ENCODE results near the gene RBM26. TPM values are rescaled to one million over a fixed set of nuclear protein-coding genes. Genes with fewer than 3 reads are reported as not detected.

The RBM26 gene
- total RNA-seq, 2 donors from 2014 or later: 28.1 to 28.3 TPM

- Histone ChIP-seq H3K27me3 (no peaks in the 10 kb centered on the region), H3K4me1 (no peaks in the 10 kb centered on the region), H3K36me3 (no peaks in the 10 kb centered on the region), H3K9ac (ENCODE audit: low read depth in 2 of 2, low read length in 2 of 2) (no peak overlapping the region), H3K4me3 (no peak overlapping the region), H3K9me3 (no peaks in the 10 kb centered on the region), H3K27ac (no peak overlapping the region)
- TF ChIP-seq, protein P1, sequence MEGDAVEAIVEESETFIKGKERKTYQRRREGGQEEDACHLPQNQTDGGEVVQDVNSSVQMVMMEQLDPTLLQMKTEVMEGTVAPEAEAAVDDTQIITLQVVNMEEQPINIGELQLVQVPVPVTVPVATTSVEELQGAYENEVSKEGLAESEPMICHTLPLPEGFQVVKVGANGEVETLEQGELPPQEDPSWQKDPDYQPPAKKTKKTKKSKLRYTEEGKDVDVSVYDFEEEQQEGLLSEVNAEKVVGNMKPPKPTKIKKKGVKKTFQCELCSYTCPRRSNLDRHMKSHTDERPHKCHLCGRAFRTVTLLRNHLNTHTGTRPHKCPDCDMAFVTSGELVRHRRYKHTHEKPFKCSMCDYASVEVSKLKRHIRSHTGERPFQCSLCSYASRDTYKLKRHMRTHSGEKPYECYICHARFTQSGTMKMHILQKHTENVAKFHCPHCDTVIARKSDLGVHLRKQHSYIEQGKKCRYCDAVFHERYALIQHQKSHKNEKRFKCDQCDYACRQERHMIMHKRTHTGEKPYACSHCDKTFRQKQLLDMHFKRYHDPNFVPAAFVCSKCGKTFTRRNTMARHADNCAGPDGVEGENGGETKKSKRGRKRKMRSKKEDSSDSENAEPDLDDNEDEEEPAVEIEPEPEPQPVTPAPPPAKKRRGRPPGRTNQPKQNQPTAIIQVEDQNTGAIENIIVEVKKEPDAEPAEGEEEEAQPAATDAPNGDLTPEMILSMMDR (IDR thresholded peaks at IDR 0.05): no peak
- intact Hi-C loops (cut with DNase I): no loop called here
- DNase-seq: no peak
Observed at GRCh38 chr13:79318664-79319063, 87.4 kb downstream of the RBM26 start.

DNA sequence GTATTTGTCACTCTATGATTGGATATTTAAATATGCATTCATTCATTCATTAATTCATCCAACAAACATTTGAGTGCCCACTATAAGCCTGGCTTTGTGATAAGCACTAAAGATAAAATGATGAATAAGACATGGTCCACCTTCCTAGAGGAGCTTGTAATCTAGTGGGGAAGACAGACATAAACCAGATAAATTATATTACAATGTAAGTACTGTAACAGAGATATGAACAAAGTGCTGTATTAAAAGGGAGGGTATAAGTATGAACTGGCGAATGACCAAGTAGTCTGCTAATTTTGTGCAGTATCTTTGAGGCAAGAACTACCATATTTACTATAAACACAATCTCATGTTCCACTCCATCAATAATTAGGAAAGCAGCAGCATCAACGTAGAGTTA, 88.2 kb downstream of the RBM26 start:
- Histone ChIP-seq H3K9me3 (no peaks in the 10 kb centered on the region), H3K4me1 (no peaks in the 10 kb centered on the region), H3K4me3 (no peak overlapping the region), H3K9ac (ENCODE audit: low read depth in 2 of 2, low read length in 2 of 2) (no peak overlapping the region), H3K27ac (no peak overlapping the region), H3K27me3 (no peaks in the 10 kb centered on the region), H3K36me3 (no peaks in the 10 kb centered on the region)
- DNase-seq: no peak
- intact Hi-C loops (cut with DNase I): no loop called here
- TF ChIP-seq, protein P1 (IDR thresholded peaks at IDR 0.05): no peak

GRCh38 chr13:79314652-79315051, 91.4 kb downstream of the RBM26 start:
- no peak for DNase-seq
- Histone ChIP-seq H3K27ac (no peak overlapping the region), H3K4me3 (no peak overlapping the region), H3K27me3 (no peaks in the 10 kb centered on the region), H3K9ac (ENCODE audit: low read depth in 2 of 2, low read length in 2 of 2) (no peak overlapping the region), H3K4me1 (no peaks in the 10 kb centered on the region), H3K9me3 (no peaks in the 10 kb centered on the region), H3K36me3 (no peaks in the 10 kb centered on the region)
- intact Hi-C loops (cut with DNase I): no loop called here
- TF ChIP-seq, protein P1 (IDR thresholded peaks at IDR 0.05): no peak

DNA sequence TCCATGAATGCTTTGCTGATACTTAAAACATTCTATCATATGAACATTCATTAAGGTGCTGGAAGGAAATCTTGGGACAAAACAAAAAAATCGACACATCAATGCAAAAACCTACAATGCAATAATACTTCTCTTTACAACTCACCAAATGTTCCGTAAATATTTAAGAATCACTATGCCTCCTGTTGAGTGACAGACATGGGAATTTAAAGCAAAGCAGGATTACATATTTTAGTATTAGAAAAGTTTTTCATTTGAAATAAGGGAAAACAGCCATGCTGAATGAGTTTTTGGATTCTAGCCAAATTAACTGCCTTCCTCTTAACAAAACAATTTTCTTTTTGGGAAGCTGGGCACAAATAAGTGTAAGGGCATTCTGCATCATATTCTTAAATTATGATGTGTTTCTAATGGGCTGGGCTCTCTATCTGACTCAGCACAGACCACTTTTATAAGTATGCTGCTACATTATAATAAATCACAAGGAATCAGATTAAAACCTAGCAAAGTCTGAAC, 93.7 kb downstream of the RBM26 start:
- TF ChIP-seq, protein P1 (IDR thresholded peaks at IDR 0.05): no peak
- no peaks in the 10 kb centered on the region for H3K36me3 ChIP-seq
- no peak overlapping the region for H3K9ac ChIP-seq (ENCODE audit: low read depth in 2 of 2, low read length in 2 of 2)
- H3K4me1 ChIP-seq: no peaks in the 10 kb centered on the region
- no peak for DNase-seq
- H3K27me3 ChIP-seq: no peaks in the 10 kb centered on the region
- H3K4me3 ChIP-seq: no peak overlapping the region
- intact Hi-C loops (cut with DNase I): no loop called here
- no peak overlapping the region for H3K27ac ChIP-seq
- no peaks in the 10 kb centered on the region for H3K9me3 ChIP-seq

DNA sequence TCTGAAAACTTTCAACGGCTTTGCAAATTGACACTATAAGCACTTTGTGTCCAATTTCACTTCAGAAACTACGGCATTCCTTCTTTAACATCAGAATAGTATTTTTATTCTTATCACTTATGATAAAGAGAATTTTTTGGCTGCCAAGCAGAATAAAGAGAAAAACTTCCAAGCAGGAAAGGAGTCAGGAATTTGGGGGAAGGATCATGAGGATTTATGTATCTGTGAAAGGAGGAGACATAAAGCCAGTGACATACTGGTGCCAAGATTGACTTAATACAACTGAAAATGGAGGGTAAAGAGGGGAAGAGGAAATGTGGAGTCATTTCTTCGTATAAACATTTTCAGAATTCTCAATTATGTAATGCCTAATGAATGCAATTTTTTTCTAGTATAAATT, 94.7 kb downstream of the RBM26 start:
- Histone ChIP-seq H3K27me3 (no peaks in the 10 kb centered on the region), H3K36me3 (no peaks in the 10 kb centered on the region), H3K4me3 (no peak overlapping the region), H3K4me1 (no peaks in the 10 kb centered on the region), H3K9me3 (no peaks in the 10 kb centered on the region), H3K9ac (ENCODE audit: low read depth in 2 of 2, low read length in 2 of 2) (no peak overlapping the region), H3K27ac (no peak overlapping the region)
- no peak for DNase-seq
- TF ChIP-seq, protein P1 (IDR thresholded peaks at IDR 0.05): no peak
- intact Hi-C loops (cut with DNase I): no loop called here
